ENCODE data around the gene CNNM4.
A peak's percentile ranks its signal among the peaks of the same experiment; 100 is the strongest.

CNNM4 gene

GRCh38 chr2:96815326-96816126 is 54.8 kb downstream of the CNNM4 start:
- Histone ChIP-seq H3K4me3 (replicated peaks; ENCODE audit: low read depth, low read length) (peak overlapping the region; percentile 73), H3K36me3 (ENCODE audit: control insufficient read depth, insufficient read depth, low read length) (peaks cover 1% of the 10 kb centered on the region; the same call in 1 of the 2 replicates), H3K27me3 (replicated peaks; ENCODE audit: control insufficient read depth, insufficient read depth, low read length) (no peaks in the 10 kb centered on the region)
- no peak for DNase-seq (ENCODE audit: extremely low read depth, insufficient read length)
- TF ChIP-seq, protein P1, sequence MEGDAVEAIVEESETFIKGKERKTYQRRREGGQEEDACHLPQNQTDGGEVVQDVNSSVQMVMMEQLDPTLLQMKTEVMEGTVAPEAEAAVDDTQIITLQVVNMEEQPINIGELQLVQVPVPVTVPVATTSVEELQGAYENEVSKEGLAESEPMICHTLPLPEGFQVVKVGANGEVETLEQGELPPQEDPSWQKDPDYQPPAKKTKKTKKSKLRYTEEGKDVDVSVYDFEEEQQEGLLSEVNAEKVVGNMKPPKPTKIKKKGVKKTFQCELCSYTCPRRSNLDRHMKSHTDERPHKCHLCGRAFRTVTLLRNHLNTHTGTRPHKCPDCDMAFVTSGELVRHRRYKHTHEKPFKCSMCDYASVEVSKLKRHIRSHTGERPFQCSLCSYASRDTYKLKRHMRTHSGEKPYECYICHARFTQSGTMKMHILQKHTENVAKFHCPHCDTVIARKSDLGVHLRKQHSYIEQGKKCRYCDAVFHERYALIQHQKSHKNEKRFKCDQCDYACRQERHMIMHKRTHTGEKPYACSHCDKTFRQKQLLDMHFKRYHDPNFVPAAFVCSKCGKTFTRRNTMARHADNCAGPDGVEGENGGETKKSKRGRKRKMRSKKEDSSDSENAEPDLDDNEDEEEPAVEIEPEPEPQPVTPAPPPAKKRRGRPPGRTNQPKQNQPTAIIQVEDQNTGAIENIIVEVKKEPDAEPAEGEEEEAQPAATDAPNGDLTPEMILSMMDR (IDR thresholded peaks at IDR 0.05; ENCODE audit: insufficient read depth, low read length, poor library complexity, severe bottlenecking): no peak

GRCh38 chr2:96816127-96816835 is 55.6 kb downstream of the CNNM4 start, which contains the start of gene CNNM3:
TSS of gene CNNM3 (plus strand) at chr2:96816268. CDS start at chr2:96816278, 10 bp downstream.
- Histone ChIP-seq H3K4me3 (replicated peaks; ENCODE audit: low read depth, low read length) (peak within 1 kb of the TSS; percentile 74), H3K36me3 (ENCODE audit: control insufficient read depth, insufficient read depth, low read length) (peaks cover 1% of the 10 kb centered on the region; the same call in 1 of the 2 replicates), H3K27me3 (replicated peaks; ENCODE audit: control insufficient read depth, insufficient read depth, low read length) (no peaks in the 10 kb centered on the region)
- peak; percentile 95 for DNase-seq (ENCODE audit: extremely low read depth, insufficient read length)
- TF ChIP-seq, protein P1 (IDR thresholded peaks at IDR 0.05; ENCODE audit: insufficient read depth, low read length, poor library complexity, severe bottlenecking): peak; percentile 43

GRCh38 chr2:96816836-96817702 is 56.4 kb downstream of the CNNM4 start:
- DNase-seq (ENCODE audit: extremely low read depth, insufficient read length): peak; percentile 45
- TF ChIP-seq, protein P1 (IDR thresholded peaks at IDR 0.05; ENCODE audit: insufficient read depth, low read length, poor library complexity, severe bottlenecking): no peak
- Histone ChIP-seq H3K36me3 (ENCODE audit: control insufficient read depth, insufficient read depth, low read length) (peaks cover 1% of the 10 kb centered on the region; the same call in 1 of the 2 replicates), H3K4me3 (replicated peaks; ENCODE audit: low read depth, low read length) (peak overlapping the region; percentile 74), H3K27me3 (replicated peaks; ENCODE audit: control insufficient read depth, insufficient read depth, low read length) (no peaks in the 10 kb centered on the region)

DNA sequence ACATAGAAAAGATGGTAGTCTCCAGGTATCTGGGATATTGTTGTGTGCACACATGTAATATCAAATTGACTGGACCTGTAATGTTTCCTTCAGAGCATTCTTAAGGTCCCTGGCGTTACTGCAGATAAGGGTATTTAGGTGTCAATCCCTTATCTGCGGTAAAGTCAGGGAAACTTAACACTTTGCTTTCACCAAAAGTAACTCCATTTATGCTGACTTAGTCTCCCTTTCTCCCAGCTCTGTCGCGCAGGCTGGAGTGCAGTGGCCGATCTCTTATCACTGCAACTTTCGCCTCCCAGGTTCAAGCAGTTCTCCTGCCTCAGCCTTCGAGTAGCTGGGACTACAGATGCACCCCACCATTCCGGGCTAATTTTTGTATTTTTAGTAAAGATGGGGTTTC is 57.2 kb downstream of the CNNM4 start:
- no peak for DNase-seq (ENCODE audit: extremely low read depth, insufficient read length)
- H3K27me3 ChIP-seq (replicated peaks; ENCODE audit: control insufficient read depth, insufficient read depth, low read length): no peaks in the 10 kb centered on the region
- peaks cover 4% of the 10 kb centered on the region; the same call in 1 of the 2 replicates for H3K36me3 ChIP-seq (ENCODE audit: control insufficient read depth, insufficient read depth, low read length)
- TF ChIP-seq, protein P1 (IDR thresholded peaks at IDR 0.05; ENCODE audit: insufficient read depth, low read length, poor library complexity, severe bottlenecking): no peak
- H3K4me3 ChIP-seq (replicated peaks; ENCODE audit: low read depth, low read length): peak overlapping the region; percentile 74; the same call in 1 of the 2 replicates

DNA sequence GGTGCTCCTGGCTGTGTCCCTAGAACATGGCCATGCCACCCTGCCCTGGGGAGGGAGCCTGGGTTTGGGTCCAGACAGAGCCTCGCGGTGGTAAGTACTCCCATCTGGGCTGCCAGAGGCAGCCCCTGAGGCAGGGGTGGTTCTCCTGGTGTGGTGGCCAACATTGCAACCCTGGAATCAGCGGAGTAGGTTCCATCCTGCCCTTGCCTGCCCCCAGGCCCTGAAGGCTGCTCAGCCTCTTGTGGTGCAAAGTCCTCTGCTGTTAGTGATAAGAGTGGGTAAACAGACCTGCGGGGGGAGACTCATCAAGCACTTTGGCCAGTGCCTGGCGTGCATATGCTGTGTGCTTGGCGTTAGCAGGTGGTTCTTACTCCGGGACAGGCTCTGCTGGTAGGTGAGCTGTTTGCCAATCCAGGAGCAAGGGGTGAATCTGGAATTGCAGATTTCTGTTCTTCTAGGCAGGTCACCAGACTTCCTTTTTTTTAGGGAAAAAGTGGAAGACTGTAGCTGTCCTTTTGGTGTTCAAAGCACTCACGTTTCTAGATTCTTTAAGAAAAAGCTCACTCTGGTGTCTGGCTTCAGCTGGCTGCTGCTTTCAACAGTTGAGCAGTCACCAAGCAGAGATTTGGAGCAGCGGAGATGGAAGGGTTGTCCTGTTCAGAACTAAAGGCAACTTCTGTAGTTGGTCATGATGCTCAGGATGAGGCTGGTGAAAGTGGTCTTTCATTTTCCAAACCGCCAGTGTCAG is 58.6 kb downstream of the CNNM4 start:
- peaks cover 7% of the 10 kb centered on the region; the same call in 1 of the 2 replicates for H3K36me3 ChIP-seq (ENCODE audit: control insufficient read depth, insufficient read depth, low read length)
- no peak overlapping the region for H3K4me3 ChIP-seq (replicated peaks; ENCODE audit: low read depth, low read length)
- DNase-seq (ENCODE audit: extremely low read depth, insufficient read length): no peak
- TF ChIP-seq, protein P1 (IDR thresholded peaks at IDR 0.05; ENCODE audit: insufficient read depth, low read length, poor library complexity, severe bottlenecking): no peak
- no peaks in the 10 kb centered on the region for H3K27me3 ChIP-seq (replicated peaks; ENCODE audit: control insufficient read depth, insufficient read depth, low read length)

All from GM06990 (cell line).